Epidermal melanocyte (primary cell): Measurements from ENCODE around the gene CENPL.
"Not testable (repeated sequence)": the region's sequence is repeated elsewhere in the genome, so short reads cannot be mapped to it uniquely, and the experiment has no call there.

ENCODE experiments used
- DNase-seq: peaks from one replicate; pipeline ENCODE4 v3.0.0; 2011; ENCODE audit warnings: low spot score; ENCODE audit not compliant: insufficient read length

CENPL gene

GRCh38 chr1:173824315-173825081 lies at the start of gene CENPL, which contains the start of gene DARS2:
CENPL (minus strand) TSS chr1:173824883; CDS start chr1:173811299, 13,584 bp downstream.
DARS2 (plus strand) TSS chr1:173824673; CDS start chr1:173825230, 557 bp downstream.
- DNase-seq = peak; percentile 92

- DNase-seq = no peak
Observed at GRCh38 chr1:173871500-173871899, 46.8 kb upstream of the CENPL start.

GRCh38 chr1:173871091-173871490 lies 46.4 kb upstream of the CENPL start:
- DNase-seq = no peak

GRCh38 chr1:173870252-173871075 lies 45.8 kb upstream of the CENPL start:
- no peak for DNase-seq

- no peak for DNase-seq
Observed at GRCh38 chr1:173869021-173869359, 44.3 kb upstream of the CENPL start.

- peak; percentile 29 for DNase-seq
Observed at GRCh38 chr1:173868266-173869020, 43.8 kb upstream of the CENPL start, which contains the start of gene ZBTB37. ZBTB37 (plus strand) TSS chr1:173868380; CDS start chr1:173870226, 1,846 bp downstream.

GRCh38 chr1:173867753-173868265 lies 43.1 kb upstream of the CENPL start, which contains the start of gene GAS5:
GAS5 (minus strand) TSS chr1:173867989.
- DNase-seq = peak; percentile 89

- DNase-seq = no peak
Observed at GRCh38 chr1:173867141-173867752, 42.6 kb upstream of the CENPL start.

- DNase-seq = no peak
Observed at GRCh38 chr1:173866413-173867115, 41.9 kb upstream of the CENPL start.

- DNase-seq = no peak
Observed at GRCh38 chr1:173865468-173866164, 40.9 kb upstream of the CENPL start.

GRCh38 chr1:173864179-173864867 lies 39.6 kb upstream of the CENPL start:
- DNase-seq = no peak

- no peak for DNase-seq
Observed at GRCh38 chr1:173863224-173864161, 38.8 kb upstream of the CENPL start.

GRCh38 chr1:173862769-173863223 lies 38.1 kb upstream of the CENPL start:
- DNase-seq = no peak

GRCh38 chr1:173862146-173862768 lies 37.6 kb upstream of the CENPL start:
- not testable (repeated sequence) for DNase-seq

- no peak for DNase-seq
Observed at GRCh38 chr1:173861731-173862145, 37.1 kb upstream of the CENPL start.

- no peak for DNase-seq
Observed at GRCh38 chr1:173860065-173860464, 35.4 kb upstream of the CENPL start.

GRCh38 chr1:173859547-173859946 lies 34.9 kb upstream of the CENPL start:
- not testable (repeated sequence) for DNase-seq
